HEK293 (cell line): Measurements from ENCODE around the gene ZNF432.

Experiments used
- CTCF ChIA-PET: fragments of 350-600 bp; formaldehyde crosslinking; extraction: SDS; loops from one replicate; lab custom pipeline; 2021; ENCODE audit warnings: antibody characterized with exemption; lab: Yijun Ruan, JAX
- POLR2A ChIA-PET: fragments of 300-600 bp; formaldehyde crosslinking; extraction: SDS; loops from one replicate; lab custom pipeline; 2020; ENCODE audit warnings: antibody characterized with exemption, inconsistent platforms; lab: Yijun Ruan, JAX
- H3K27ac ChIP-seq: fragments of 200-500 bp; sonication (Bioruptor generic); 2 replicates; pipeline ENCODE4 v1.5.1; 2014; ENCODE audit warnings: low read depth, low read length, control low read depth, inconsistent platforms; ENCODE audit errors: extremely low read depth
- H3K36me3 ChIP-seq, 2 experiments: fragments of 200-500 bp in 1 of 2; sonication (Bioruptor generic) in 1 of 2; 1 replicate in 1 of 2; 2 replicates in 1 of 2; pipeline ENCODE4 v1.5.1; 2014 to 2017; ENCODE audit warnings: inconsistent platforms in 2 of 2, low read length in 2 of 2; ENCODE audit not compliant: control insufficient read depth in 2 of 2, insufficient read depth in 1 of 2
- H3K4me1 ChIP-seq: fragments of 200-500 bp; sonication (Bioruptor generic); 2 replicates; pipeline ENCODE4 v1.5.1; 2014; ENCODE audit warnings: mild to moderate bottlenecking, low read length, inconsistent platforms; ENCODE audit not compliant: control insufficient read depth, insufficient read depth
- H3K4me3 ChIP-seq: 2 replicates; pipeline ENCODE4 v1.5.1; 2011; ENCODE audit warnings: low read depth, mild to moderate bottlenecking, control low read depth, low read length, moderate library complexity
- H3K9me3 ChIP-seq: fragments of 200-500 bp; sonication (Bioruptor generic); 2 replicates; pipeline ENCODE4 v1.5.1; 2014; ENCODE audit warnings: low read depth, low read length, inconsistent platforms; ENCODE audit not compliant: control insufficient read depth, insufficient read depth
- BCL11B ChIP-seq: fragments of 450-650 bp; formaldehyde crosslinking; IDR thresholded peaks from 2 replicates; pipeline ENCODE4 v1.5.1; 2016; ENCODE audit warnings: low read depth, missing biosample characterization, missing genetic modification characterization
- GFI1B ChIP-seq: fragments of 450-650 bp; formaldehyde crosslinking; IDR thresholded peaks from 2 replicates; pipeline ENCODE4 v1.5.1; 2016; ENCODE audit warnings: missing biosample characterization, missing genetic modification characterization
- GLI4 ChIP-seq: fragments of 450-650 bp; formaldehyde crosslinking; IDR thresholded peaks from 2 replicates; pipeline ENCODE4 v1.5.1; 2016; ENCODE audit warnings: missing biosample characterization, missing genetic modification characterization
- MYNN ChIP-seq: fragments of 450-650 bp; formaldehyde crosslinking; IDR thresholded peaks from 2 replicates; pipeline ENCODE4 v1.5.1; 2016; ENCODE audit warnings: missing biosample characterization, missing genetic modification characterization, borderline replicate concordance
- MZF1 ChIP-seq: fragments of 450-650 bp; formaldehyde crosslinking; IDR thresholded peaks from 2 replicates; pipeline ENCODE4 v1.5.1; 2017; ENCODE audit warnings: missing biosample characterization, missing genetic modification characterization, borderline replicate concordance
- SCRT1 ChIP-seq: fragments of 450-650 bp; formaldehyde crosslinking; IDR thresholded peaks from 2 replicates; pipeline ENCODE4 v1.5.1; 2016; ENCODE audit warnings: missing biosample characterization, missing genetic modification characterization, borderline replicate concordance
- SP3 ChIP-seq: fragments of 450-650 bp; formaldehyde crosslinking; IDR thresholded peaks from 2 replicates; pipeline ENCODE4 v1.5.1; 2016; ENCODE audit warnings: missing biosample characterization, missing genetic modification characterization
- SP7 ChIP-seq: fragments of 450-650 bp; formaldehyde crosslinking; IDR thresholded peaks from 2 replicates; pipeline ENCODE4 v1.5.1; 2016; ENCODE audit warnings: missing biosample characterization, missing genetic modification characterization
- YY1 ChIP-seq: fragments of 450-650 bp; formaldehyde crosslinking; IDR thresholded peaks from 2 replicates; pipeline ENCODE4 v1.5.1; 2018; ENCODE audit warnings: missing biosample characterization, missing genetic modification characterization
- YY2 ChIP-seq: fragments of 450-650 bp; formaldehyde crosslinking; IDR thresholded peaks from 2 replicates; pipeline ENCODE4 v1.5.1; 2016; ENCODE audit warnings: missing biosample characterization, missing genetic modification characterization
- ZBTB20 ChIP-seq: fragments of 450-650 bp; formaldehyde crosslinking; IDR thresholded peaks from 2 replicates; pipeline ENCODE4 v1.5.1; 2016; ENCODE audit warnings: missing biosample characterization, missing genetic modification characterization
- ZBTB21 ChIP-seq: fragments of 450-650 bp; formaldehyde crosslinking; IDR thresholded peaks from 2 replicates; pipeline ENCODE4 v1.5.1; 2017; ENCODE audit warnings: missing biosample characterization, missing genetic modification characterization
- ZFHX2 ChIP-seq: fragments of 450-650 bp; formaldehyde crosslinking; conservative IDR thresholded peaks from 2 replicates; pipeline ENCODE4 v1.5.1; 2016; ENCODE audit warnings: missing biosample characterization, missing genetic modification characterization
- ZFP69B ChIP-seq: fragments of 450-650 bp; formaldehyde crosslinking; IDR thresholded peaks from 2 replicates; pipeline ENCODE4 v1.5.1; 2016; ENCODE audit warnings: missing biosample characterization, missing genetic modification characterization
- ZNF112 ChIP-seq: fragments of 450-650 bp; formaldehyde crosslinking; IDR thresholded peaks from 2 replicates; pipeline ENCODE4 v1.5.0; 2017; ENCODE audit warnings: missing biosample characterization, missing genetic modification characterization
- ZNF133 ChIP-seq: fragments of 450-650 bp; formaldehyde crosslinking; IDR thresholded peaks from 2 replicates; pipeline ENCODE4 v1.5.1; 2016; ENCODE audit warnings: missing biosample characterization, missing genetic modification characterization
- ZNF146 ChIP-seq: fragments of 450-650 bp; formaldehyde crosslinking; IDR thresholded peaks from 2 replicates; pipeline ENCODE4 v1.5.1; 2016; ENCODE audit warnings: missing biosample characterization, missing genetic modification characterization
- ZNF223 ChIP-seq: fragments of 450-650 bp; formaldehyde crosslinking; IDR thresholded peaks from 2 replicates; pipeline ENCODE4 v1.5.1; 2016; ENCODE audit warnings: missing biosample characterization, missing genetic modification characterization
- ZNF239 ChIP-seq: fragments of 450-650 bp; formaldehyde crosslinking; IDR thresholded peaks from 2 replicates; pipeline ENCODE4 v1.5.1; 2016; ENCODE audit warnings: missing biosample characterization, missing genetic modification characterization
- ZNF302 ChIP-seq: fragments of 450-650 bp; formaldehyde crosslinking; IDR thresholded peaks from 2 replicates; pipeline ENCODE4 v1.5.1; 2016; ENCODE audit warnings: missing biosample characterization, missing genetic modification characterization, low read depth
- ZNF335 ChIP-seq: fragments of 450-650 bp; formaldehyde crosslinking; conservative IDR thresholded peaks from 2 replicates; pipeline ENCODE4 v1.5.1; 2016; ENCODE audit warnings: missing biosample characterization, missing genetic modification characterization
- ZNF391 ChIP-seq: fragments of 450-650 bp; formaldehyde crosslinking; IDR thresholded peaks from 2 replicates; pipeline ENCODE4 v1.5.1; 2016; ENCODE audit warnings: low read depth, missing biosample characterization, missing genetic modification characterization, borderline replicate concordance
- ZNF561 ChIP-seq: fragments of 450-650 bp; IDR thresholded peaks from 2 replicates; pipeline ENCODE4 v1.5.1; 2018; ENCODE audit warnings: missing biosample characterization, missing genetic modification characterization, borderline replicate concordance
- ZNF624 ChIP-seq: fragments of 450-650 bp; formaldehyde crosslinking; IDR thresholded peaks from 2 replicates; pipeline ENCODE4 v1.5.1; 2017; ENCODE audit warnings: missing biosample characterization, missing genetic modification characterization
- ZNF626 ChIP-seq: fragments of 450-650 bp; sonication (Bioruptor Pico); formaldehyde crosslinking; IDR thresholded peaks from 2 replicates; pipeline ENCODE4 v1.5.1; 2018; ENCODE audit warnings: missing biosample characterization, missing genetic modification characterization, inconsistent platforms
- ZNF660 ChIP-seq: fragments of 450-650 bp; IDR thresholded peaks from 2 replicates; pipeline ENCODE4 v1.5.1; 2018; ENCODE audit warnings: missing biosample characterization, mild to moderate bottlenecking, missing genetic modification characterization
- ZNF837 ChIP-seq: fragments of 450-650 bp; formaldehyde crosslinking; IDR thresholded peaks from 2 replicates; pipeline ENCODE4 v1.5.1; 2016; ENCODE audit warnings: missing biosample characterization, missing genetic modification characterization
- ZNF843 ChIP-seq: fragments of 450-650 bp; formaldehyde crosslinking; IDR thresholded peaks from 2 replicates; pipeline ENCODE4 v1.5.1; 2016; ENCODE audit warnings: missing biosample characterization, missing genetic modification characterization
- TF ChIP-seq, protein P1 (sequence below): fragments of 450-650 bp; formaldehyde crosslinking; IDR thresholded peaks from 2 replicates; pipeline ENCODE4 v1.5.1; 2016; ENCODE audit warnings: missing biosample characterization, missing genetic modification characterization
- TF ChIP-seq, protein P2 (sequence below): fragments of 450-650 bp; formaldehyde crosslinking; IDR thresholded peaks from 2 replicates; pipeline ENCODE4 v1.5.1; 2016; ENCODE audit warnings: missing biosample characterization, missing genetic modification characterization
- TF ChIP-seq, protein P3 (sequence below): fragments of 450-650 bp; formaldehyde crosslinking; IDR thresholded peaks from 2 replicates; pipeline ENCODE4 v1.5.1; 2016; ENCODE audit warnings: missing biosample characterization, missing genetic modification characterization
- TF ChIP-seq, protein P4 (sequence below): fragments of 450-650 bp; formaldehyde crosslinking; optimal IDR thresholded peaks from 2 replicates; pipeline ENCODE3; 2016; ENCODE audit warnings: missing biosample characterization, mild to moderate bottlenecking, missing genetic modification characterization

Gene ZNF432

DNA sequence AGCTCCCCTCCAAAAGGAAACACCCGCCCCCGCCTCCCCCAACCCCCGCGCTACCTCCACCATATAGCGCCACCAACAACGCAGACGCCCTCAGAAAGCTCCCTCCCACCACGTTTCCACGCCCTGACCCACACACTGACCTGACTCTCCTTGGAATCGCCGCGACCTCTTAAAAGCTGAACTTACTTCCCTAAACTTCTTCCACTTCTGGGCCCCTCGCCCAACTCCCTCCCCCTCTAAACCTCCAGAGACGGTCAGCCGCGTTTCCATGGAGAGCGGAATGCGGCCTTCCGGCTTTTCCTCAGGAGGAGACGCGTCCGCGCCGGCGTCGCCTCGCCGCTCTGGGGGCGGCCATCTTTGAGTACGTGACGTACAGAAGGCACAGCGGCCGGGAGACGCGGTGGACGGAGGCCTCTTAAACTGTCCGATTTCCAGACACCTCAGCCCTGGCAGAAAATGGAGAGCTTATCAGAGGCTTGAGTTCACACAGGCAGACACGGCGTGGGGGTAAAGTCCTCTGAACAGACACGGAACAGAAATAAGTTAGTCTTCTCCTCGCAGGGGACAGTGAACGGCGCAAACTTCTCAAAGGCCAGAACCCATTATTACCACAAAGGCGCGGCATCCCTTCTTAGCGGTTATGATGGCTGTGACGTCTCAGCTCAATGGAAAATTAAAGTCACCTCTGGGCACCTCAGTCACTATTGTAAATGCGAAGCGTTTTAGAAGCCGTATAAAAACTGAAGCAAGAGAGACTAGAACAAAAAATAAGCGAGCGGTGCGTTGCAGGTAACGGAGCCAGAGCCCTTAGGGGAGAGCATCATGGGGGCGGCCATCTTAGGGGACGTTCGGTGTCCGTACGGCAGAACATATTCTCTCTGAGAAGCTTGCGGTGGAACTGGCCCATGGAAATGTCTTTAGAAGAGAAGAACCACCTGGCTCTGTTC, at the start of gene ZNF432:
TSS of gene ZNF432 (minus strand) at position 284 of the 947 bp plus-strand sequence. CDS start 1,970 bp downstream, outside the sequence.
- H3K9me3 ChIP-seq: no peaks in the 10 kb centered on the region; the same call in 1 of the 2 replicates
- H3K36me3 ChIP-seq: peaks cover 21 to 27% of the 10 kb centered on the region in 2 experiments
- H3K4me3 ChIP-seq: peak within 1 kb of the TSS; percentile 85
- ChIA-PET POLR2A (interaction anchor here (1.3 to 1.9 kb wide), 3 partner anchors 21 to 141 kb away, joined by 5 to 8 read pairs (median 7); partner anchors contain the start of genes PPP2R1A, ZNF614 and ZNF615), CTCF (interaction anchor here (0.7 to 1.5 kb wide), 2 partner anchors 13 to 42 kb away, joined by 3 read pairs; no protein-coding TSS in a partner anchor)
- H3K4me1 ChIP-seq: no peaks in the 10 kb centered on the region
- H3K27ac ChIP-seq: peak within 1 kb of the TSS; percentile 64
- TF ChIP-seq ZNF624 (tag by site-specific recombination) (no peak), ZFP69B (tag by site-specific recombination) (0 out of 2 replicates have a peak, but pooled peaks have one; percentile 18), ZBTB21 (peak; percentile 60; the same call in 1 of the 2 replicates), ZNF335 (tag by site-specific recombination) (peak; percentile 86), YY1 (tag by site-specific recombination) (peak; percentile 84), SCRT1 (tag by site-specific recombination) (no peak), ZNF146 (tag by site-specific recombination) (no peak), GFI1B (tag by site-specific recombination) (no peak), ZNF223 (tag by site-specific recombination) (no peak), ZNF302 (tag by site-specific recombination) (no peak), YY2 (tag by site-specific recombination) (peak; percentile 87), GLI4 (0 out of 2 replicates have a peak, but pooled peaks have one; percentile 16), ZNF133 (tag by site-specific recombination) (no peak), MYNN (tag by site-specific recombination) (peak; percentile 38; the same call in 1 of the 2 replicates), ZNF837 (tag by site-specific recombination) (no peak), ZNF239 (tag by site-specific recombination) (no peak), ZNF391 (tag by site-specific recombination) (0 out of 2 replicates have a peak, but pooled peaks have one; percentile 25), ZNF626 (no peak), ZBTB20 (peak; percentile 73), ZNF843 (tag by site-specific recombination) (0 out of 2 replicates have a peak, but pooled peaks have one; percentile 21), SP3 (tag by site-specific recombination) (peak; percentile 71), SP7 (peak; percentile 53; the same call in 1 of the 2 replicates), ZNF660 (tag by site-specific recombination) (peak; percentile 43; the same call in 1 of the 2 replicates), ZNF561 (tag by site-specific recombination) (peak; percentile 69; the same call in 1 of the 2 replicates), BCL11B (tag by site-specific recombination) (peak; percentile 52; the same call in 1 of the 2 replicates), ZFHX2 (tag by site-specific recombination) (peak; percentile 93), ZNF112 (tag by site-specific recombination) (no peak), MZF1 (no peak)
- TF ChIP-seq, protein P1, sequence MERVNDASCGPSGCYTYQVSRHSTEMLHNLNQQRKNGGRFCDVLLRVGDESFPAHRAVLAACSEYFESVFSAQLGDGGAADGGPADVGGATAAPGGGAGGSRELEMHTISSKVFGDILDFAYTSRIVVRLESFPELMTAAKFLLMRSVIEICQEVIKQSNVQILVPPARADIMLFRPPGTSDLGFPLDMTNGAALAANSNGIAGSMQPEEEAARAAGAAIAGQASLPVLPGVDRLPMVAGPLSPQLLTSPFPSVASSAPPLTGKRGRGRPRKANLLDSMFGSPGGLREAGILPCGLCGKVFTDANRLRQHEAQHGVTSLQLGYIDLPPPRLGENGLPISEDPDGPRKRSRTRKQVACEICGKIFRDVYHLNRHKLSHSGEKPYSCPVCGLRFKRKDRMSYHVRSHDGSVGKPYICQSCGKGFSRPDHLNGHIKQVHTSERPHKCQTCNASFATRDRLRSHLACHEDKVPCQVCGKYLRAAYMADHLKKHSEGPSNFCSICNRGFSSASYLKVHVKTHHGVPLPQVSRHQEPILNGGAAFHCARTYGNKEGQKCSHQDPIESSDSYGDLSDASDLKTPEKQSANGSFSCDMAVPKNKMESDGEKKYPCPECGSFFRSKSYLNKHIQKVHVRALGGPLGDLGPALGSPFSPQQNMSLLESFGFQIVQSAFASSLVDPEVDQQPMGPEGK (tag by site-specific recombination): peak; percentile 56; the same call in 1 of the 2 replicates
- TF ChIP-seq, protein P2, sequence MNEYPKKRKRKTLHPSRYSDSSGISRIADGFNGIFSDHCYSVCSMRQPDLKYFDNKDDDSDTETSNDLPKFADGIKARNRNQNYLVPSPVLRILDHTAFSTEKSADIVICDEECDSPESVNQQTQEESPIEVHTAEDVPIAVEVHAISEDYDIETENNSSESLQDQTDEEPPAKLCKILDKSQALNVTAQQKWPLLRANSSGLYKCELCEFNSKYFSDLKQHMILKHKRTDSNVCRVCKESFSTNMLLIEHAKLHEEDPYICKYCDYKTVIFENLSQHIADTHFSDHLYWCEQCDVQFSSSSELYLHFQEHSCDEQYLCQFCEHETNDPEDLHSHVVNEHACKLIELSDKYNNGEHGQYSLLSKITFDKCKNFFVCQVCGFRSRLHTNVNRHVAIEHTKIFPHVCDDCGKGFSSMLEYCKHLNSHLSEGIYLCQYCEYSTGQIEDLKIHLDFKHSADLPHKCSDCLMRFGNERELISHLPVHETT (tag by site-specific recombination): no peak
- TF ChIP-seq, protein P3, sequence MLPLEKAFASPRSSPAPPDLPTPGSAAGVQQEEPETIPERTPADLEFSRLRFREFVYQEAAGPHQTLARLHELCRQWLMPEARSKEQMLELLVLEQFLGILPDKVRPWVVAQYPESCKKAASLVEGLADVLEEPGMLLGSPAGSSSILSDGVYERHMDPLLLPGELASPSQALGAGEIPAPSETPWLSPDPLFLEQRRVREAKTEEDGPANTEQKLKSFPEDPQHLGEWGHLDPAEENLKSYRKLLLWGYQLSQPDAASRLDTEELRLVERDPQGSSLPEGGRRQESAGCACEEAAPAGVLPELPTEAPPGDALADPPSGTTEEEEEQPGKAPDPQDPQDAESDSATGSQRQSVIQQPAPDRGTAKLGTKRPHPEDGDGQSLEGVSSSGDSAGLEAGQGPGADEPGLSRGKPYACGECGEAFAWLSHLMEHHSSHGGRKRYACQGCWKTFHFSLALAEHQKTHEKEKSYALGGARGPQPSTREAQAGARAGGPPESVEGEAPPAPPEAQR: no peak
- TF ChIP-seq, protein P4, sequence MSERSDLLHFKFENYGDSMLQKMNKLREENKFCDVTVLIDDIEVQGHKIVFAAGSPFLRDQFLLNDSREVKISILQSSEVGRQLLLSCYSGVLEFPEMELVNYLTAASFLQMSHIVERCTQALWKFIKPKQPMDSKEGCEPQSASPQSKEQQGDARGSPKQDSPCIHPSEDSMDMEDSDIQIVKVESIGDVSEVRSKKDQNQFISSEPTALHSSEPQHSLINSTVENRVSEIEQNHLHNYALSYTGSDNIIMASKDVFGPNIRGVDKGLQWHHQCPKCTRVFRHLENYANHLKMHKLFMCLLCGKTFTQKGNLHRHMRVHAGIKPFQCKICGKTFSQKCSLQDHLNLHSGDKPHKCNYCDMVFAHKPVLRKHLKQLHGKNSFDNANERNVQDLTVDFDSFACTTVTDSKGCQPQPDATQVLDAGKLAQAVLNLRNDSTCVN (tag by site-specific recombination): peak; percentile 62
